CD4-positive, alpha-beta T cell treated with Interleukin-21 for 1 hour (primary cell): ENCODE data around the gene PHC2.
A peak's percentile ranks its signal among the peaks of the same experiment; 100 is the strongest.

Experiments used
- DNase-seq: peaks from one replicate; pipeline ENCODE4 v3.0.0-alpha.2; 2020

Gene PHC2

DNA sequence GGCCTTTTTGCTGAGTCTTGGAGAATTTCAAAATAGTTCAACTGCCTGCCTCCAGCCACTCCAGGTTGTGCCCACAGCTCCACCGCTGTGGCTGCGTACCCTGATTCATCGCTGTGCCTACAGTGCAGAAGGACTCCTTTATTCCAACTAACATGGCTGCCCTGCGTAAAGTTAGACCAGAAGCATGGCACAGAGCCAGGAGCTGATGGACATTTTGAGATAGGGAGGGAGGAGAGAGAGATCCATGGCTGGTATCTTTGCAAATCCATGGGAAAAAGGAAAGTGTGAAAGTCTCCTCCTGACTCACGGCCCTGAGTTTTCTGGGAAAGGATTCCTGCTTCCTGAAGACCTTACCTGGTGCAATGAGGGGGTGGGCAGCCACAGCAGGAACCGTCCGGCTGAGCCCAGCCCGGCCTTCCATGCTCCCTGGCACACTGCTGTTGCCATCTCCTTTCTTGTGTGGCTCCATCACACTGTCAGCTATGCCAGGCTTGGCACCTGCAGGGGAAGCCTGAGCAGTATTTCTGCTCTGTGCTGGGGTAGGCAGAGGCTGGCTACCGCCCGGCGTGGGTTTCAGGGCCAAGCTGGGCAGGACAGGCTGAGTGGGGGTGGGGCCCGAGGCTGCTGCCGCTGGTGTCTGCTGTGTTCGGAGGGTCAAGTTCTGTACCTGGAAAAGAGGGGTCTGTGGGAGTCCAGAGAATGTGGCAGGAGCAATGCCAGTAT lies 64.0 kb downstream of the PHC2 start:
- no peak for DNase-seq

DNA sequence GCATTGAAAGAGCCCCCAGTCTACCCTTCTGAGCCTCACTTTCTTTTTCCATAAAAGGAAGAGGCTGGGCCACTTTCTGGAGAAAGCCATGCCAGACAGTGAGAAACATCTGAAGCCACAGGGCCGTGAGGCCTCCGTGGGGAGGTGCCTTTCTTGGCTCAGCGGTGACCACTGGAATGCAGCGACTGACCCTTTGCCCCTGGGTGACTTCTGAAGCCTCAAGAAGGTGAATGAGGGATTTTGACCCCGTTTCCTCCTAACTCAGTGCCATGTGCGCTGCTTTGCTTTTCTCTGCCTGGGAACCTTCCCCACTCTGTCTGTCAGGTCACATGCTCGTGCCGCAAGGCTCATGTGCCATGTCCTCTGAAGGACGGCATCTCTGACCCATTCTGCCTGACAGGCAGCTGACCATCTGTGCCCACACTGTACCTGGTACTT lies 65.3 kb downstream of the PHC2 start:
- no peak for DNase-seq

GRCh38 chr1:33364565-33364918 lies 66.4 kb downstream of the PHC2 start:
- no peak for DNase-seq

GRCh38 chr1:33363470-33363861 lies 67.4 kb downstream of the PHC2 start:
- DNase-seq = no peak

DNA sequence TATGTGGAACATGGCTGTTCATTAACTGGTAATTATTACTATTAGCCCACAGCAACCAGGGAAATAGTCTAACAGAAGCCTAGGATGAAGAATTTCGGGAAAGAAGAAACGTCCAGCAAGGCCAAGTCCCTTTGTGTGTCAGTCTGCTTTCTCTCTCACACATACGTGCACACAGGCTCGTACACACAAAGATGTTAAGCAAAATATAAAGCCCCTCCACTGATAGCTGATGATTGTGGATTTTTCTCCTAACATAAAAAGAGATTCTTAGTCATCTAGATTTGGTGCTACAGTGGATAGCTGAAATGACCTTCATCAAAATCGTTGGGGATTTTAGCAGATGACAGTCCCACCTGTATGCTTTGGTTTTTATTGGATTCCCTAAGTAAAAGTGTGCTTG lies 67.9 kb downstream of the PHC2 start:
- no peak for DNase-seq

- no peak for DNase-seq
These were observed 69.2 kb downstream of the PHC2 start for GRCh38 chr1:33361532-33362235.

- no peak for DNase-seq
These were observed 70.5 kb downstream of the PHC2 start for GRCh38 chr1:33360367-33360766.

- no peak for DNase-seq
These were observed 71.0 kb downstream of the PHC2 start for GRCh38 chr1:33359931-33360330.

DNA sequence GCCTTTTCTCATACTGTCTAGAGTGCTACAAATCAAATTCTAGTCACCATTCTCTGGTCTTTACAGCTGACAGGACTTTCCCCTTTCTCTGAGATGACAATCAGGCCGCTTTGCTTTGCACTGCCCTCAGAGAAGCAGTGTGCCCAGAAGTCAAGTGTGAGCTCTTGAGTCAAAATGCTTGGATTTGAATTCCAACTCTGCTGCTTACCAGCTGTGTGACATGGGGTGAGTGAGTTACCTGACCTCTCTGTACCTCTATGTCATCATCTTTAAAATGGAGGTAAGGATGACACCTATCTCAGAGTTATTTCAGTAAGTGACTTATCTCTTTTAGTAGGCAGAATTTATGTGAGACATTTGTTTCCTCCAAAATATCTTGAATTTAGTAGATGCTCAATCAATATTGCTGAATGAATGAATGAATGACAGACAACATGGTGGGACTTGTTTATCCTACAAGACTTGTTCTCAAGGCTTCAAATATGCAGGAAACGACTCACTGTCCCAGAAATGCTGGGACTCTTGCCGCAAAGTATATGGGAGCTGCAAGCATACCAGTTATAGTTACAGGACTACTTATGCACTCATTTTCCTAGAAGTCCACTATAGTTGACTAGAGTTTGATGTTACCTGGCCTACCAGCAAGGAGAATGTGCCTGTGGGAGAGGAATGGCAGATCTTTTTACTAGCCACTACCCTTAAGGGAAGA lies 71.9 kb downstream of the PHC2 start:
- no peak for DNase-seq

GRCh38 chr1:33358114-33358794 lies 72.6 kb downstream of the PHC2 start:
- no peak for DNase-seq

GRCh38 chr1:33357099-33357498 lies 73.8 kb downstream of the PHC2 start:
- DNase-seq = no peak

GRCh38 chr1:33354707-33355316 lies 76.1 kb downstream of the PHC2 start:
- DNase-seq = no peak

DNA sequence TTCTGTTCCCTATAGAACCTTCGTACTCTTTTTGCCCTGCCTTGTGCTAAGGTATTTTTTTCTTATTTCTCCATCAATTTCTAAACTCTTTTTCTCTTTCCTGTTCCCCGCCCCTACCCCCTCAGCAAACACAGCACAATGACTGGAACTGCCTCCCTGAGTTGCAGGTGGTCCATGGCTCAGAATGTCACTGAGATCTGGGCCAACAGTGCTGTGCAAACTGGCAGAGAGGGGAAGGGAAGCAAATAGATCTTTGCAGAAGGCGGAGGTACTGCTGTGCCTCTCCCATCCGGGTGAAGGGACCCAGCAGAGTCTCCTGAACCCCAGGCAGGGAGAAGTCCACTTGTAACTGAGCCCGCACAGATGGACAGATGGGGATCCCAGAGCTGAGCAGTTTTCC lies 77.4 kb downstream of the PHC2 start:
- DNase-seq = no peak

DNA sequence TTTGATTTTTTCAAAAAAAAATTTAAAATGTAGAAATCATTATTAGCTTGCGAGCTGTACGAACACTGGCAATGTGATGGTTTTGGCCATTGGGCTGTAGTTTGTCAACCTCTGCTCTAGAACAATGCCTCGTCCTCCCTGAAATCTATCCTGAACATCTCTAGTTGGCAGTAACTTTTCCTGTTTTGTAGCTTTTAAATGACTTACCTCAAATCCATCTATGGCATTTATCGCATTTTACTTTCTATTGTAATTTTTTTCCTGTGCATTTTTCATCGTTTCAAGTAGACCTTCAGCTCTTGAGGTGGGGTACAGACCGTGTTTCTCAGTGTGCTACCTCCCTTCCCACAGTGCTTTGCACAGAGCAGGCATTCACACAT lies 79.6 kb downstream of the PHC2 start:
- DNase-seq = no peak

DNA sequence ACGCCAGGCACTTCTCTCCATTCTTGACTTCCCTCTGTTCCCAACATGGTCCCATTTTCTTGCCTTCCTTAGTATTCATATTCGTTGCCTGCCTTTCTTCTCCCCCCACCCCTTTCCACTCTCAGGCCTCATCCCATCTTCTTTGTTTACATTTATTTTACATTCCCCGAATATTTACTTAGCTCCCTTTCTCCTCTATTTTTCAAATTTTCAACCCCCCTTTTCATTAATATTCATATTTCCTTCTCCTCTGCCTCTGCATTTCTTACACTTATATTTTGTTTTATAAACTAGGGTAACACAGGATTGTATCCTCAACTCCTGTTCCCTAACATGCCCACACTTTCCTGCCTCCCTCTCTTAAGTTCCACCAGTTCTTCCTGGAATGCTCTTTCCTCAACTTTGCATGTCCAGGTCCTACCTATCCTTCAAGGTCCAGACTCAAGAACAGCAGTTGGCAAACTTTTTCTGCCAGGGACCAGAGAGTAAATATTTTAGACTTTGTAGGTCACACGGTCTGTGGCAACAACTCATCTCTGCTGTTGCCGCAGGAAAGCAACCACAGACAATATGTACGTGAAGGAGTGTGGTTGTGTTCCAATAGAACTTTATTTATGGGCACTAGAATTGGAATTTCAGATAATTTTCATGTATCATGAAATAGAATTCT lies 80.1 kb downstream of the PHC2 start:
- no peak for DNase-seq

DNA sequence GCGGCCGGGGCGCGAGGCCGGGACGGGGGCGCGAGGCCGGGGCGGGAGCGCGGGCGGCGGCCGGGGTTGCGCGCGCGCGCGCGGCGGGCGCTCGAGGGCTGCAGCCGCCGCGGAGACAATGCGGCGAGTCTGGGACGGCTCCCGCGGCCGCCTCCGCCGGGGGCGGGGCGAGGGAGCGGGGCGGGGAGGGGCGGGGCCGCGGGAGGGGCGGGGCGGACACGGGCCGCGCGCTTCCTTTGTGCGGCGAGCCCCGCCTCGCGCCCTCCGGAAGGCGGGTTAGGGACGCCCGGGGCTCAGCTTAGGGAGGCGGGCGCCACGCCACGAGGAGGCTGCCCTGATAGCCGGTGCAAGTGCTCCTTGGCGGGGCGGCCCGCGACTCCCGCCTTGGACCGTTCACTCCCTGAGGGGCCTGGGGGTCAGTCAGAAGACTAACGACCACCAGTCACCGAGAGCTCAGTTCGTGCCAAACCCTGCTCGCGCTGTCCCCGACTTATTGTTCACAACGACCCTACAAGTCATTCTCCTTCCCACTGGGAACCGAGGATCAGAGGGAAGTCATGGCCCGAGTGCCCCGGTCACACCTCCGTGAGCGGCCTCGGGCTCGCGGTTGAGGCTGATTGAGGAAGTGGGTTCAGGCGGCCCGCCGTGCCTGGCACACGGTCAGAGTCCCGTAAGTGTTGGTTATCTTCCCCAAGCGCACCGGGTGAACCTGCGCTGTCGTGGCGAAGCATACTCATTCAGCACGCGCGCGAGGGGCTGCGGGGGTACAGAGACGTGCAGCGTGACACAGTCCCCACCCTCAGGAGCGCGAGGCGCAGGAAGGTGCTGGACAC lies 80.9 kb downstream of the PHC2 start:
- peak; percentile 85 for DNase-seq

GRCh38 chr1:33349081-33349759 lies 81.7 kb downstream of the PHC2 start:
- peak; percentile 48 for DNase-seq

DNA sequence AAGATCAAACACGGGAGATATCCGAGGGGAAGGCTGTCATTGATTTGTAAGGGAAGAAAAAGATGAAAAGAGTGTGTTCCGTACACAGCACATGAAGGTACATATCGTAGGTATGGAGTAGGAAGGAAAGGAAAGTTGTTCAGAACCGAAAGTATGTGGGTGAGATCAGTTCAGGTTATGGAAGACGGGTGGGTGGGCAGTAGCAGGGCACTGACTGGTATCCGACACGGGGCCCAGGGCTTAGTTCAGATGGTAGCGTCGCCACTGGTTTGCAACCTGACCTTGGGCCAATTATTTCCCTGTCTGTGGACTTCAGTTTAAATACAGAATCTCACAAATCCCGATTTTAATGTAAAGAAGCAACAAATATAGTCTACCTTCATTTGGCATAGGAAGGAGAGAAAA lies 82.2 kb downstream of the PHC2 start:
- DNase-seq = peak; percentile 20

DNA sequence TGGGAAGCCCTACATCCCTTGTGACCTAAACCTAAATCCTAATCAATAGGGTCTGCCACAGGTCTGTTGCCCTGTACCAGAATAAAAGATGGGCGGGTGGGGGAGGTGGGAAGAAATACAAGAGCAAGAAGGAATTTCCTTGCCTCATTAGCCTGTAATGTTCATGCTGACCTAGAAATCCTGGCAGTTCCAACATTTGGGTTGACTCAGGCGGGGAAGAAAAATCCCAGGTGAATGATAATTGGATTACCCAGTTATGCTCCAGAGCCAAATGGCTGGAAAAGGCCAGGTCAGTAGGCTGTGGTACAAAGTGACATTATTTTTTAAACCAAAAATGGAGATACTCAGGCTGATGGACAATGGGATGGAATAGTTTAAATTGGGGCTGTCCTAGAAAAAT lies 82.7 kb downstream of the PHC2 start:
- no peak for DNase-seq

- no peak for DNase-seq
These were observed 83.3 kb downstream of the PHC2 start for GRCh38 chr1:33347650-33347992.
